PC-3 (cell line): Measurements from ENCODE around the gene KIAA1328. TPM values are rescaled to one million over a fixed set of nuclear protein-coding genes. Genes with fewer than 3 reads are reported as not detected.

ENCODE experiments used
- ATAC-seq: fragments of 200-7000 bp; cut with Tn5 transposase; 2 replicates; pipeline ENCODE4 v1.9.1; 2020; ENCODE audit warnings: mild to moderate bottlenecking, moderate library complexity
- BruUV-seq: library from RNA; stranded (reverse); fragments of 400-500 nt; replicated peaks from 2 replicates; lab custom pipeline; 2021; lab: Mats Ljungman, UMichigan
- CTCF ChIA-PET: fragments of 300-600 bp; sonication (Branson Sonifier 250); formaldehyde crosslinking; loops from one replicate; lab custom pipeline; 2022; ENCODE audit warnings: antibody characterized with exemption; lab: Charles Lee
- POLR2A ChIA-PET: fragments of 300-600 bp; sonication (Branson Sonifier 250); formaldehyde crosslinking; loops from one replicate; lab custom pipeline; 2022; ENCODE audit warnings: antibody characterized with exemption; ENCODE audit not compliant: unreplicated experiment; lab: Charles Lee
- DNase-seq: peaks from one replicate; pipeline ENCODE4 v3.0.0-alpha.2; 2015
- H2AFZ ChIP-seq: fragments of 300-600 bp; sonication (generic); 2 replicates; pipeline ENCODE4 v1.6.0; 2016; ENCODE audit warnings: antibody characterized with exemption, low read length
- H3F3A ChIP-seq: fragments of 300-600 bp; sonication (generic); one replicate; pipeline ENCODE4 v1.6.0; 2017; ENCODE audit warnings: antibody characterized with exemption, low read length, control low read depth, mild to moderate bottlenecking; ENCODE audit not compliant: unreplicated experiment
- H3K27ac ChIP-seq: fragments of 300-600 bp; sonication (generic); 2 replicates; pipeline ENCODE4 v1.5.1; 2016; ENCODE audit warnings: mild to moderate bottlenecking, low read length
- H3K27me3 ChIP-seq: fragments of 300-600 bp; sonication (generic); 2 replicates; pipeline ENCODE4 v1.6.1; 2016; ENCODE audit warnings: low read length, mixed read lengths
- H3K36me3 ChIP-seq: fragments of 300-600 bp; sonication (generic); 2 replicates; pipeline ENCODE4 v1.6.1; 2016; ENCODE audit warnings: low read depth, mixed run types, low read length, mixed read lengths
- H3K4me1 ChIP-seq: fragments of 300-600 bp; sonication (generic); 2 replicates; pipeline ENCODE4 v1.5.1; 2016; ENCODE audit warnings: low read length; ENCODE audit not compliant: insufficient read depth
- H3K4me2 ChIP-seq: fragments of 300-600 bp; sonication (generic); 2 replicates; pipeline ENCODE4 v1.6.0; 2016; ENCODE audit warnings: low read length
- H3K4me3 ChIP-seq: fragments of 300-600 bp; sonication (generic); 2 replicates; pipeline ENCODE4 v1.5.1; 2016; ENCODE audit warnings: mild to moderate bottlenecking, low read length, mixed read lengths
- H3K79me2 ChIP-seq: fragments of 300-600 bp; sonication (generic); 2 replicates; pipeline ENCODE4 v1.6.1; 2017; ENCODE audit warnings: low read length, mixed read lengths
- H3K9ac ChIP-seq: fragments of 300-600 bp; sonication (generic); 2 replicates; pipeline ENCODE4 v1.6.0; 2016; ENCODE audit warnings: mild to moderate bottlenecking, low read length
- H3K9me2 ChIP-seq: fragments of 300-600 bp; sonication (generic); replicated peaks from 2 replicates; pipeline ENCODE4 v1.6.1; 2016; ENCODE audit warnings: mixed run types, low read length, mixed read lengths
- H3K9me3 ChIP-seq: fragments of 300-600 bp; sonication (generic); 2 replicates; pipeline ENCODE4 v1.6.1; 2016; ENCODE audit warnings: low read length, mixed read lengths
- H4K20me1 ChIP-seq: fragments of 300-600 bp; sonication (generic); 2 replicates; pipeline ENCODE4 v1.6.1; 2016; ENCODE audit warnings: low read length, mixed read lengths
- CTCF ChIP-seq: fragments of 300-600 bp; sonication (generic); conservative IDR thresholded peaks from 2 replicates; pipeline ENCODE4 v1.5.1; 2017; ENCODE audit warnings: antibody characterized with exemption, low read depth, mild to moderate bottlenecking, low read length
- EZH2 ChIP-seq: fragments of 300-600 bp; sonication (generic); IDR thresholded peaks from one replicate; pipeline ENCODE4 v1.6.1; 2017; ENCODE audit warnings: antibody characterized with exemption, mild to moderate bottlenecking, low read length; ENCODE audit not compliant: unreplicated experiment
- EZH2phosphoT487 ChIP-seq: fragments of 300-600 bp; sonication (generic); IDR thresholded peaks from 2 replicates; pipeline ENCODE4 v1.6.1; 2018; ENCODE audit warnings: mild to moderate bottlenecking, antibody characterized with exemption, low read length, borderline replicate concordance
- intact Hi-C: fragments of 100-400 bp; cut with micrococcal nuclease; formaldehyde crosslinking; loops from 2 replicates; pipeline ENCODE4 v1.9.0; 2023
- total RNA-seq: library from RNA; depleted of rRNA; stranded (reverse); fragments of >200 nt; gene quantifications from 2 replicates; pipeline ENCODE4 v1.2.3, GENCODE V29; 2014

KIAA1328 gene
- total RNA-seq, 1 experiment from 2014 or later = 4.4 TPM

- Histone ChIP-seq H3K9me2 (no peaks in the 10 kb centered on the region), H3F3A (no peaks in the 10 kb centered on the region), H3K27ac (no peak overlapping the region), H3K27me3 (no peaks in the 10 kb centered on the region), H3K9me3 (no peaks in the 10 kb centered on the region), H4K20me1 (no peaks in the 10 kb centered on the region), H3K9ac (no peak overlapping the region), H3K36me3 (no peaks in the 10 kb centered on the region), H3K4me2 (no peak overlapping the region), H3K4me1 (no peaks in the 10 kb centered on the region), H3K79me2 (no peaks in the 10 kb centered on the region), H3K4me3 (no peak overlapping the region), H2AFZ (no peak overlapping the region)
- TF ChIP-seq CTCF = no peak
- no peak for TF ChIP-seq EZH2
- no peak for TF ChIP-seq EZH2phosphoT487
- no peak for ATAC-seq
- ChIA-PET CTCF (no interaction called here), POLR2A (no interaction called here)
- DNase-seq = no peak
- intact Hi-C loops = no loop called here
- no TSS peak for BruUV-seq
Measured at GRCh38 chr18:37012452-37012851, 183.5 kb downstream of the KIAA1328 start.

DNA sequence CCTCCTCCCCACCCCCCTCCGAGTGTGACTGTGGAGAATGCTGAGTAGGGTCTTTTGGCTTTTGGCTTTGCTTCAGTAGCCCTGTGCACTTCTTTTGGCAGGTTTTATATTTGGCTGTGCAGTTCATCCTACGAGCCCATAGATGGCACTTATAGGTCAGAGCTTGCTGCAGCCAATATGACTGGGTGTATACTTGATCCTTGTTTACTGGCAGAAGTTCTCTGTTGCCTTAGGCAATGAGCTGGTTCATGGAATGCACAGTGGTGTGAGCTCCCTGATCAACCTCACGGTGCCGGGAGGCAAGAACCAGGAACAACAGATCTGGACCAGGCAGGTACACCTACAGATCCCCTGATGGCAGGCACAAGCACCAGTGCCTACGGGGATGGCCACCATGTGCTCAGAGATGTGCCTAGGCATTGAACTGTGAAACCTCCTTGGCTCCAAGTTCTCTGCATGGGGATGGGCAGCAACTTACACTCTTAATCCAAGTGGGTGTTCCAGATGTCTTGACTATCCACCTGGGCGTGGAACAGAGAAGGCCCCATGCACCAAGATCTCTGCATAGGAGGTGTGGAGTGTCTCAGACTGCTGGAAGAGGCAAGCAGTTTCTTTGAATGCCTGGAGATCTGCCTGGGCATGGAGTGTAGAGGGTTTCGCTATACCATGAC, 190.4 kb downstream of the KIAA1328 start:
- Histone ChIP-seq H3K27ac (no peak overlapping the region), H4K20me1 (no peaks in the 10 kb centered on the region), H2AFZ (no peak overlapping the region), H3K4me1 (no peaks in the 10 kb centered on the region), H3K36me3 (no peaks in the 10 kb centered on the region), H3K4me3 (no peak overlapping the region), H3K9ac (no peak overlapping the region), H3K27me3 (no peaks in the 10 kb centered on the region), H3K9me3 (no peaks in the 10 kb centered on the region), H3F3A (no peaks in the 10 kb centered on the region), H3K79me2 (no peaks in the 10 kb centered on the region), H3K4me2 (no peak overlapping the region), H3K9me2 (no peaks in the 10 kb centered on the region)
- ChIA-PET POLR2A (interaction anchor here (0.5 kb wide), 1 partner anchor 8 kb away, joined by 3 read pairs; no protein-coding TSS in a partner anchor), CTCF (interaction anchor here (0.7 kb wide), 1 partner anchor 78 kb away, joined by 3 read pairs; no protein-coding TSS in a partner anchor)
- BruUV-seq = no TSS peak
- ATAC-seq (peak; percentile 78), DNase-seq (peak; percentile 43)
- TF ChIP-seq EZH2phosphoT487 = no peak
- TF ChIP-seq CTCF = no peak; the same call in 1 of the 2 replicates
- no peak for TF ChIP-seq EZH2
- intact Hi-C loops = no loop called here

DNA sequence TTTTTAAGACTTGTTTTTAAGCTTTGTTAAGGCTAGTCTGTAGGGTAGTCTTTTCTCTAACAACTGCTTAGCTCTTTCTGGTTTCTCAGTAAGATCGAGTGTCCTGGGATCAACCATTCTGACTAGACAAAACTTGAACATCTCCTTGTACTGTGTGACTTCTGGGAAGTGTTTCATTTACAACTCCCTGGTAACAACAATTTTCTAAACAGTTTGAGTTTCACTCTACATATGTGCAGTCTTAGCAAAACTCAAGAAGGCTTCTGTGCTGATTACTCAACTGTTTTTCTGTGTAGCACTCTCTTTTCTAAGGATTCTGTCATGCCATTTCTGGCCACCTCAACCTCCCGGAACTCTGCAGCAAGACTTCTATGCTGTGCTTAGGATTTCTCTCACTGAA, 204.5 kb downstream of the KIAA1328 start:
- no peak for ATAC-seq
- no TSS peak for BruUV-seq
- H3K9me2 ChIP-seq = no peaks in the 10 kb centered on the region
- no peaks in the 10 kb centered on the region for H3K9me3 ChIP-seq
- H4K20me1 ChIP-seq = no peaks in the 10 kb centered on the region
- DNase-seq = no peak
- H3K27ac ChIP-seq = no peak overlapping the region
- H3K27me3 ChIP-seq = no peaks in the 10 kb centered on the region
- no peaks in the 10 kb centered on the region for H3K79me2 ChIP-seq
- ChIA-PET POLR2A (interaction anchor here (0.5 kb wide), 1 partner anchor 359 kb away, joined by 3 read pairs; no protein-coding TSS in a partner anchor), CTCF (no interaction called here)
- H3K4me1 ChIP-seq = no peaks in the 10 kb centered on the region
- no peak for TF ChIP-seq EZH2phosphoT487
- TF ChIP-seq CTCF = no peak
- no peak for TF ChIP-seq EZH2
- H3K4me2 ChIP-seq = no peak overlapping the region
- H2AFZ ChIP-seq = no peak overlapping the region
- intact Hi-C loops = no loop called here
- no peak overlapping the region for H3K4me3 ChIP-seq
- no peak overlapping the region for H3K9ac ChIP-seq
- H3F3A ChIP-seq = no peaks in the 10 kb centered on the region
- no peaks in the 10 kb centered on the region for H3K36me3 ChIP-seq
